Body of pancreas (tissue), 4 donors: ENCODE measurements around the gene GRIK4. TPM values are rescaled to one million over a fixed set of nuclear protein-coding genes. Genes with fewer than 3 reads are reported as not detected.

ENCODE experiments used
- ATAC-seq: fragments of 150-250 bp; one replicate; pipeline ENCODE4 v1.9.1; 2016
- DNase-seq, 4 donors: peaks; one replicate each; pipeline ENCODE4 v3.0.0-alpha.2; 2019
- H3K27ac ChIP-seq, 4 donors: fragments of 200-600 bp; sonication (generic); 1 replicate in 3 of 4; 2 replicates in 1 of 4; pipeline versions ENCODE4 v1.5.1 to v1.6.1; 2016 to 2019; ENCODE audit warnings: mild to moderate bottlenecking in 1 of 4, mixed read lengths in 1 of 4, moderate library complexity in 1 of 4
- H3K27me3 ChIP-seq, 2 donors: fragments of 200-600 bp; sonication (generic); one replicate each; pipeline ENCODE4 v1.6.0; 2016; ENCODE audit warnings: mild to moderate bottlenecking in 1 of 2
- H3K36me3 ChIP-seq, 2 donors: fragments of 200-600 bp; sonication (generic); replicated peaks in 1 of 2; 2 replicates each; pipeline ENCODE4 v1.5.1; 2016; ENCODE audit warnings: low read depth in 2 of 2; ENCODE audit not compliant: insufficient read depth in 1 of 2
- H3K4me1 ChIP-seq: fragments of 200-600 bp; sonication (generic); one replicate; pipeline ENCODE4 v1.6.0; 2016
- H3K4me3 ChIP-seq, 2 donors: fragments of 200-600 bp; sonication (generic); 1 replicate in 1 of 2; 2 replicates in 1 of 2; pipeline ENCODE4 v1.5.1; 2016 to 2019
- H3K9me3 ChIP-seq, 3 donors: fragments of 200-600 bp; sonication (generic); 1 replicate in 2 of 3; 2 replicates in 1 of 3; pipeline ENCODE4 v1.5.1; 2016
- CTCF ChIP-seq, 7 experiments: fragments of 450-650 bp in 4 of 7; fragments of 200-600 bp in 3 of 7; sonication (generic) in 3 of 7; IDR thresholded peaks; one replicate each; pipeline ENCODE4 v1.5.1; 2016 to 2019; ENCODE audit warnings: antibody characterized with exemption in 7 of 7
- POLR2A ChIP-seq, 3 donors: fragments of 450-650 bp; IDR thresholded peaks; one replicate each; pipeline ENCODE4 v1.6.1; 2016; ENCODE audit warnings: antibody characterized with exemption in 3 of 3, mild to moderate bottlenecking in 2 of 3
- WGBS, 2 donors: methylation state at CpG; one replicate each; pipeline ENCODE4 v1.1.5; 2017; 5-methylcytosine and 5-hydroxymethylcytosine counted together
- intact Hi-C: fragments of 100-400 bp; cut with DNase I; formaldehyde crosslinking; loops from one replicate; pipeline ENCODE4 v1.15.1; 2023
- total RNA-seq, 2 donors: library from RNA; depleted of rRNA; stranded (reverse); fragments of >200 nt; gene quantifications; one replicate each; pipeline ENCODE4 v1.1.0, GENCODE V29; 2016

The GRIK4 gene
- total RNA-seq, 2 donors from 2014 or later, result not detected

- H3K27me3 ChIP-seq, result no peaks in the 10 kb centered on the region
- H3K27ac ChIP-seq, result no peak overlapping the region
- no peak for ATAC-seq
- no peak overlapping the region for H3K4me3 ChIP-seq
- no peak for DNase-seq
- TF ChIP-seq CTCF (IDR thresholded peaks at IDR 0.05), result no peak
- TF ChIP-seq POLR2A (IDR thresholded peaks at IDR 0.05), result no peak
- no peaks in the 10 kb centered on the region for H3K9me3 ChIP-seq
- WGBS, 2 donors, result 57 to 67% methylated on average over 9 of the region's 9 CpGs
- intact Hi-C loops, result no loop called here
- no peaks in the 10 kb centered on the region for H3K36me3 ChIP-seq
- no peaks in the 10 kb centered on the region for H3K4me1 ChIP-seq
Observed at GRCh38 chr11:120789391-120789790, 277.8 kb downstream of the GRIK4 start.

GRCh38 chr11:120792306-120792705, 280.8 kb downstream of the GRIK4 start:
- Histone ChIP-seq H3K36me3 (no peaks in the 10 kb centered on the region), H3K4me3 (no peak overlapping the region), H3K27ac (no peak overlapping the region), H3K4me1 (no peaks in the 10 kb centered on the region), H3K9me3 (no peaks in the 10 kb centered on the region), H3K27me3 (no peaks in the 10 kb centered on the region)
- intact Hi-C loops, result no loop called here
- ATAC-seq (no peak), DNase-seq (no peak)
- TF ChIP-seq POLR2A (IDR thresholded peaks at IDR 0.05) (no peak), CTCF (IDR thresholded peaks at IDR 0.05) (no peak)
- WGBS, 2 donors, result 72 to 80% methylated on average over 7 of the region's 7 CpGs

GRCh38 chr11:120793150-120793549, 281.6 kb downstream of the GRIK4 start:
- H3K4me3 ChIP-seq, result no peak overlapping the region
- H3K36me3 ChIP-seq, result no peaks in the 10 kb centered on the region
- intact Hi-C loops, result no loop called here
- TF ChIP-seq CTCF (IDR thresholded peaks at IDR 0.05), result no peak
- no peak for TF ChIP-seq POLR2A (IDR thresholded peaks at IDR 0.05)
- 64 to 73% methylated on average over 5 of the region's 5 CpGs for WGBS, 2 donors
- no peaks in the 10 kb centered on the region for H3K27me3 ChIP-seq
- DNase-seq (no peak), ATAC-seq (no peak)
- H3K9me3 ChIP-seq, result no peaks in the 10 kb centered on the region
- no peak overlapping the region for H3K27ac ChIP-seq
- H3K4me1 ChIP-seq, result no peaks in the 10 kb centered on the region

- no peaks in the 10 kb centered on the region for H3K9me3 ChIP-seq
- intact Hi-C loops, result no loop called here
- H3K27me3 ChIP-seq, result no peaks in the 10 kb centered on the region
- DNase-seq (no peak), ATAC-seq (no peak)
- no peaks in the 10 kb centered on the region for H3K4me1 ChIP-seq
- H3K36me3 ChIP-seq, result no peaks in the 10 kb centered on the region
- TF ChIP-seq POLR2A (IDR thresholded peaks at IDR 0.05), result no peak
- TF ChIP-seq CTCF (IDR thresholded peaks at IDR 0.05), result no peak
- no peak overlapping the region for H3K27ac ChIP-seq
- 68 to 72% methylated on average over 14 of the region's 14 CpGs for WGBS, 2 donors
- no peak overlapping the region for H3K4me3 ChIP-seq
Observed at GRCh38 chr11:120793806-120794479, 282.4 kb downstream of the GRIK4 start.

- H3K36me3 ChIP-seq, result no peaks in the 10 kb centered on the region
- ATAC-seq, result no peak
- intact Hi-C loops, result no loop called here
- H3K4me1 ChIP-seq, result no peaks in the 10 kb centered on the region
- TF ChIP-seq POLR2A (IDR thresholded peaks at IDR 0.05) (no peak), CTCF (IDR thresholded peaks at IDR 0.05) (no peak)
- 58 to 72% methylated on average over 8 to 9 of the region's 9 CpGs for WGBS, 2 donors
- H3K9me3 ChIP-seq, result no peaks in the 10 kb centered on the region
- no peak overlapping the region for H3K4me3 ChIP-seq
- no peak for DNase-seq
- no peaks in the 10 kb centered on the region for H3K27me3 ChIP-seq
- H3K27ac ChIP-seq, result no peak overlapping the region
Observed at GRCh38 chr11:120794748-120795147, 283.2 kb downstream of the GRIK4 start.
